DMS114 treated with DMSO at 0.1 percent for 48 hours (cell line): Measurements from ENCODE around the gene CHID1.
A peak's percentile ranks its signal among the peaks of the same experiment; 100 is the strongest.

Experiments
- DNase-seq: peaks from one replicate; lab custom pipeline; 2025; ENCODE audit not compliant: unreplicated experiment; lab: John Stamatoyannopoulos, UW

Gene CHID1

GRCh38 chr11:837990-838307 is 72.7 kb downstream of the CHID1 start:
- no peak for DNase-seq

DNA sequence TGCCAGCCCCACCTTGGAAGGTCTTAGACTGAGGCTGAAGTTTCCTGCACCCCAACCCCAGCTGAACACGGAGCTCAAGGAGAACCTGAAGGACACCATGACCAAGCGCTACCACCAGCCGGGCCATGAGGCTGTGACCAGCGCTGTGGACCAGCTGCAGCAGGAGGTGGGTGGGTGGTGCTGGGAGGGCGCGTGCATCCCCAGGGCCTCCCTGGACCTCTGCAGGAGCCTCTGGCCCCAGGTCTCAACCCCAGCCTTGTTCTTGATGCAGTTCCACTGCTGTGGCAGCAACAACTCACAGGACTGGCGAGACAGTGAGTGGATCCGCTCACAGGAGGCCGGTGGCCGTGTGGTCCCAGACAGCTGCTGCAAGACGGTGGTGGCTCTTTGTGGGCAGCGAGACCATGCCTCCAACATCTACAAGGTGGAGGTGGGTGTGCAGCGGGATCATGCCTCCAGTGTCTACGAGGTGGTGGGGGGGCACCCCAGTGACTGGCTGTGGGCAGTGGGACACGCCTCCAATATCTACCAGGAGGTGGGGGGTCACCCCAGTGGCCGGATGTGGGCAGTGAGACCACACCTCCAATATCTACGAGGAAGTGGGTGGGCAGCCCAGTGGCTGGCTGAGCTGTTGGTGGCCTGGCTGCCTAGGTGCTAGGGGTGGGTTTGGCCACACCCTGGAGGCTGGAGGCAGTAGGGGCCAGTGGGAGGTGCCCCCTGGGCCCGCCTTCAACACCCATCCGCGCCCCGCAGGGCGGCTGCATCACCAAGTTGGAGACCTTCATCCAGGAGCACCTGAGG is 73.2 kb downstream of the CHID1 start:
- DNase-seq, result no peak

DNA sequence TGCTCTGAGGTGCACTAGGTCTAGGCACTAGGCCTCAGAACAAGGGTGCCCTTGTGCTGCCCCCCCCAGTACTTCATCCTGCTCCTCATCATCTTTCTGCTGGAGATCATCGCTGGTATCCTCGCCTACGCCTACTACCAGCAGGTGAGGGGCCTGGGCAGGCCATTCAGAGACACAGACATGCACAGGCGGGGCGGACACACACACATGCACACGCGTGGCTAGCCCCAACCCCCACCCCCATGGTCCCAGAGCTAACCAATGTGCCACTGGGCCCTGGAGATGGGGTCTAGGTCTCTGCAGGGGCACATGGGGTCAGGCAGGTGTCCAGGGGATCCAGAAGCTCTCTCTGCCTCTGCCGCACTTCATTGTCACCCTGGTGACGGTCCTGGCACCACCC is 73.9 kb downstream of the CHID1 start:
- no peak for DNase-seq

GRCh38 chr11:836274-836673 is 74.3 kb downstream of the CHID1 start:
- no peak for DNase-seq

- DNase-seq, result no peak
Observed at GRCh38 chr11:834371-835316, 76.0 kb downstream of the CHID1 start.

- no peak for DNase-seq
Observed at GRCh38 chr11:833849-834311, 76.7 kb downstream of the CHID1 start.

GRCh38 chr11:833114-833791 is 77.4 kb downstream of the CHID1 start:
- DNase-seq, result no peak

GRCh38 chr11:832529-833113 is 78.0 kb downstream of the CHID1 start, which contains the start of gene CD151:
Gene CD151, plus strand, starts transcription at chr11:832952. Its CDS starts 3,118 bp downstream, at chr11:836070.
- peak; percentile 16 for DNase-seq

DNA sequence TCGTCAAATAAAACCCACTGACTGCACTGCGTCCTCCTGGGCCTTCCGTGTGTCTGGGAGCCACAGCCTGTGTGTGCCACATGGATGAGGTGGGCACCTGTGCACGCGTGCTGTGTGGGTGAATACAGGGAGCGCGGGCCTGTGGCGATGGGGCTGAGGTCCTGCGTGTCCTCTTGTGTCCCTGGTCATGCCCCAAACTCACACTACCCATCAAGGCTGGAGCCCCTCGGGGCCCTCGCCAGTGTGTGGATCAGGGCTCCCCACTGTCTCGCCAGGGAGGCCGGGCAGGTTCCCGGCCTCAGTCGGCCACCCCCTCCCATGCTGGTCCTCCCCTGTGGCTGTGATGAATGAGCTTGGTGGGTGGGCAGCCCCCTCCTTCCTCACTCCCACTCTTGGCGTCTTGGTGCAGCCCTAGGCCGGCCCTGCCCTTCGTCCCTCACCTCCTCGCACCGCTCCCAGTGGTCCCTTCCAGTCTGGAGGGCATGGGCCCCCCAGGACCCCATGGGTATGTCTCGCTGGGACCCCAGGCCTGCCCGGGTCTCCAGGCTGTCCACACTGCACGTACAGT is 78.6 kb downstream of the CHID1 start:
- DNase-seq, result no peak

DNA sequence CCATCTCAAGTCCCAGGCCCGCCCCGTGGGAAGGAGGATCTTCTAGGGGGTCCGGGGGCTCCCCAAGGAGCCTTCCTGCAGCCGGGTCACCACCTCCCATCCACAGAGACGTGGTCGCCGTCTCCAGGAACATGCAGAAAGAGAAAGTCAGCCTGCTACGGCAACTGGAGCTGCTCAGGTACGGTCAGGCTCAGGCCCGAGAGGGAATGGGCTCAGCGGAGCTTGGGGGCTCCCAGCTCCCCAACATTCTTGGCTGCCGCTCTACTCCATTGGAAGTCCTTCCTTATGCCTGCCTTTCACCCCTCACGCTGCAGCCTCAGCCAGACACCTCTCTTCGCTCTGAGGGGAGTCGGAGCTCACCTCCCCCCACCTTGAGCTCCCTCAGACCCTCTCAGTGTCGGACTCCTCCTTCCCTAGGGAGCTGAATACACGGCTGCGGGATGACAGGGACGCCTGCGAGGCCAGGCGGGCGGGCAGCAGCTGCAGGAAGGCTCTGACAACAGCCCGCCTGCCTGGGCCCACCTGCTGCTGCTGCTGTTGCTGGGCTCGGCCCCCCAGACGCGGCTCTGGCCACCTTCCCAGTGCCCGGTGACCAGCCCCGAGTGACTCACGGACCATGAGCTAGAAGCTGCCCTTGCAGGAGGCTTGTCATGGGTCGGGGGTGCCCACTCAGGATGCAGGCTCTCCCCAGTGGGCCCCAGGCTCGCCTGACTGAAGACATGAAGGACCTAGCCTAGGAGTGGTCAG is 79.3 kb downstream of the CHID1 start:
- no peak for DNase-seq

GRCh38 chr11:830295-831117 is 80.1 kb downstream of the CHID1 start:
- no peak for DNase-seq

DNA sequence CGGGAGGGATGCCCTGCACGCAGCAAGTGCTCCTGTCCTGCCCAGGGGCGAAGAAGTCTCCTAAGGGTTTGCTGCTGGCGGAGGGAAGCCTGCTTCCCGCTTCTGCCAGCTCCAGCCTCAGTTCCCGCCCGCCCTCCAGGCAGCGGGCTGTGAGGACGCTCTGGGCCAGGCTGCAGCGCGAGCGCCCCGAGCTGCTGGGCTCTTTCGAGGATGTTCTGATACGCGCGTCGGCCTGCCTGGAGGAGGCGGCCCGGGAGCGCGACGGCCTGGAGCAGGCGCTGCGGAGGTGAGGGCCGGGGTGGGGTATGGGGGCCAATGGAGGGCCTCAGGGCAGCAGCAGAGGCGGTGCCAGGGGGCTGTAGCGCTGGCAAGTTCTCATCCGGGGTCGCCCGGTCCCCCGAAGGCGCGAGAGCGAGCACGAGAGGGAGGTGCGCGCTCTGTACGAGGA is 80.7 kb downstream of the CHID1 start:
- DNase-seq, result no peak

GRCh38 chr11:829176-829846 is 81.3 kb downstream of the CHID1 start:
- DNase-seq, result no peak

DNA sequence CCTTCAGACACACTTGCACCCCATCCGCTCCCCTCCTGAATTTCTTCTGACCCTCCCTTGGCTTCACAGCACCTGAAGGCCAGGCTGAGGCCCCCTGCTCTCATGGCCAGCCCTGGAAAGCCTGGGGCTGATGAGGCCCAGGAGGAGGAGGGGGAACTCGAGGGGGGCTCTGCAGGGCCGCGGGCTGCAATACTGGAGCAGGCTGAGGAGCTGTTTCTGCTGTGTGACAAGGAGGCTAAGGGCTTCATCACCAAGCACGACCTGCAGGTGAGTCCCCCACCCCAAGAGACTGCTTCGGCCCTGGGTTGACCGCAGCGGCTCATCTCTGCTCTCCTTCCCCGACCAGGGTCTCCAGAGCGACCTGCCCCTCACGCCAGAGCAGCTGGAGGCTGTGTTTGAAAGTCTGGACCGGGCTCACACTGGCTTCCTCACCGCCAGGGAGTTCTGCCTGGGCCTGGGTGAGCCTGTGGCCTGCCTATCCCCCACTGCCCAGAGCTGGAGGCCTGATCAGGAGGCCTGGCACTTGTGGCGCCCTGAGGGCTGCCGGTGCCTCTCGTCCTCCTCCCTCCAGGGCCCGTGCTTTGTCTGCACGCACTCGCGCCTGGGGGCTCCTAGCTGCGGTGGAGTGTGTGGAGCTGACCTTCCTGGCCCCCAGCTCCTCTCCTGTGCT is 82.0 kb downstream of the CHID1 start:
- no peak for DNase-seq

DNA sequence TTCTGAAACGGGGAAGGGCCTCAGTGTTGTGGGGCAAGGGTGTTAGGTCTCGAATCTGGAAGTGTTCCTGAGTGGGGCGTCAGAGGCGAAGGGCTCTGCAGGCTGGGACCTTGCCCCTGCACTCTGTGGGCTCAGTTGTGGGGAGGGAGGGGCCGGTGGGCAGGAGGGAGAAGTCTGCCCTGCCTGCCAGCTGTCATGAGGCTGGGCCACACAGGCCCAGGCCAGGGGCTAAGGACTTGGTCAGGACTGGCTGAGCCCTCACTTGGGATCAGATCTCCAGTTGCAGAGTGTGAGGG is 82.8 kb downstream of the CHID1 start, which contains the start of gene CRACR2B:
Gene CRACR2B (plus strand): TSS at position 23 of the 296 bp plus-strand sequence. CDS start 689 bp downstream, outside the sequence.
- DNase-seq, result no peak

- no peak for DNase-seq
Observed at GRCh38 chr11:827146-827896, 83.3 kb downstream of the CHID1 start.

DNA sequence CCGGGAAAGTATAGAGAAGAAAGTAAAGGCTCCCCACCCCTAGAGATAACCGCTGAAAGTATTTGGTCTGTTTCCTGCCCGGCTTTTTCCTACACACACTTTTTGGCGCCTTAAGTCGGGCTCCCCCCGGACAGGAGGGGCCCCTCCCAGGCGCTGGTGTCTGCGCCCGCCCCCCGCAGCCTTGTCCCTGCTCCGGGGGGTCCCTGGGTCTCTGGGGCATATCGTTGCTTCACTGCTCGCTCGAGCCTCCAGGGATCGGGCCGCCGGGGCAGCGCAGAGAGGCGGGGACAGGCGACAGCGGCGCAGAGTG is 83.8 kb downstream of the CHID1 start:
- no peak for DNase-seq

- no peak for DNase-seq
Observed at GRCh38 chr11:826227-826621, 84.4 kb downstream of the CHID1 start.
